HL-60 (cell line): ENCODE data around the gene CNTN2.

Experiments used
- DNase-seq, 2 experiments: peaks; one replicate each; pipeline ENCODE4 v3.0.0-alpha.2; 2010 to 2020; ENCODE audit warnings: low read depth in 1 of 2, low spot score in 1 of 2
- H3K27ac ChIP-seq: fragments of 250-450 bp; sonication (Bioruptor Pico); replicated peaks from 2 replicates; pipeline ENCODE4 v1.5.1; 2020; ENCODE audit warnings: mild to moderate bottlenecking, moderate library complexity
- H3K27me3 ChIP-seq: fragments of 250-450 bp; sonication (Bioruptor Pico); 2 replicates; pipeline ENCODE4 v1.5.1; 2021; ENCODE audit warnings: mild to moderate bottlenecking, moderate library complexity; ENCODE audit not compliant: insufficient read depth, poor library complexity, severe bottlenecking
- H3K4me3 ChIP-seq: replicated peaks from 2 replicates; pipeline ENCODE4 v1.5.1; 2011; ENCODE audit warnings: mild to moderate bottlenecking, control low read depth, low read length; ENCODE audit not compliant: insufficient read depth
- CTCF ChIP-seq: IDR thresholded peaks from one replicate; pipeline ENCODE4 v1.5.1; 2011; ENCODE audit warnings: low read length, control low read depth, inconsistent platforms; ENCODE audit not compliant: insufficient read depth
- GABPA ChIP-seq: IDR thresholded peaks from 2 replicates; pipeline ENCODE4 v1.6.1; 2012; ENCODE audit warnings: low read depth
- POLR2AphosphoS5 ChIP-seq: IDR thresholded peaks from 2 replicates; pipeline ENCODE4 v1.6.1; 2012; ENCODE audit warnings: low read depth
- SPI1 ChIP-seq: IDR thresholded peaks from 2 replicates; pipeline ENCODE4 v1.6.1; 2012; ENCODE audit warnings: low read depth, mild to moderate bottlenecking, borderline replicate concordance
- TF ChIP-seq, protein P1 (sequence below): IDR thresholded peaks from 2 replicates; pipeline ENCODE4 v1.6.1; 2012; ENCODE audit warnings: low read depth; ENCODE audit not compliant: insufficient replicate concordance

Gene CNTN2

DNA sequence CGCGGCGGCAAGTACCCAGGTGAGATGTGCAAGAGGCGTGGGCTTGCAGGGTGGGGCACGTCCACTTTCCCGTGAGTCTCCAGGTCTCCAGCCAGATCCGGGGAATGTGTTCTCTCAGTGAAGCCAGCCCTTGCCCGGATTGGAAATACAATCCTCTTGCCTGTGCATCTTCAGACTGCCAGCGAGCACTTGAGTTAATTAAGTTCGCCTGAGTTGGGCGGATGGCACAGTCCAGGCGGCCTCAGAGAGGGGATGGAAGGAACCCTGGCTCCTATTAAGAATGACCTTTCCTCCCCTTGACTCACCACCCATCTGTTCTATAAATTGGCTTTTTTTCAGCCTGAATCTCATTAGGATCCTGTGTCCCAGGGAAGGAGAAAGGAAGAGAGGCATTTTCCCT is 33.3 kb upstream of the CNTN2 start:
- Histone ChIP-seq H3K4me3 (no peak overlapping the region), H3K27ac (no peak overlapping the region), H3K27me3 (no peaks in the 10 kb centered on the region)
- no peak for TF ChIP-seq POLR2AphosphoS5
- no peak for TF ChIP-seq CTCF
- no peak for TF ChIP-seq SPI1
- TF ChIP-seq GABPA = no peak
- TF ChIP-seq, protein P1, sequence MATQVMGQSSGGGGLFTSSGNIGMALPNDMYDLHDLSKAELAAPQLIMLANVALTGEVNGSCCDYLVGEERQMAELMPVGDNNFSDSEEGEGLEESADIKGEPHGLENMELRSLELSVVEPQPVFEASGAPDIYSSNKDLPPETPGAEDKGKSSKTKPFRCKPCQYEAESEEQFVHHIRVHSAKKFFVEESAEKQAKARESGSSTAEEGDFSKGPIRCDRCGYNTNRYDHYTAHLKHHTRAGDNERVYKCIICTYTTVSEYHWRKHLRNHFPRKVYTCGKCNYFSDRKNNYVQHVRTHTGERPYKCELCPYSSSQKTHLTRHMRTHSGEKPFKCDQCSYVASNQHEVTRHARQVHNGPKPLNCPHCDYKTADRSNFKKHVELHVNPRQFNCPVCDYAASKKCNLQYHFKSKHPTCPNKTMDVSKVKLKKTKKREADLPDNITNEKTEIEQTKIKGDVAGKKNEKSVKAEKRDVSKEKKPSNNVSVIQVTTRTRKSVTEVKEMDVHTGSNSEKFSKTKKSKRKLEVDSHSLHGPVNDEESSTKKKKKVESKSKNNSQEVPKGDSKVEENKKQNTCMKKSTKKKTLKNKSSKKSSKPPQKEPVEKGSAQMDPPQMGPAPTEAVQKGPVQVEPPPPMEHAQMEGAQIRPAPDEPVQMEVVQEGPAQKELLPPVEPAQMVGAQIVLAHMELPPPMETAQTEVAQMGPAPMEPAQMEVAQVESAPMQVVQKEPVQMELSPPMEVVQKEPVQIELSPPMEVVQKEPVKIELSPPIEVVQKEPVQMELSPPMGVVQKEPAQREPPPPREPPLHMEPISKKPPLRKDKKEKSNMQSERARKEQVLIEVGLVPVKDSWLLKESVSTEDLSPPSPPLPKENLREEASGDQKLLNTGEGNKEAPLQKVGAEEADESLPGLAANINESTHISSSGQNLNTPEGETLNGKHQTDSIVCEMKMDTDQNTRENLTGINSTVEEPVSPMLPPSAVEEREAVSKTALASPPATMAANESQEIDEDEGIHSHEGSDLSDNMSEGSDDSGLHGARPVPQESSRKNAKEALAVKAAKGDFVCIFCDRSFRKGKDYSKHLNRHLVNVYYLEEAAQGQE = no peak
- DNase-seq = no peak

DNA sequence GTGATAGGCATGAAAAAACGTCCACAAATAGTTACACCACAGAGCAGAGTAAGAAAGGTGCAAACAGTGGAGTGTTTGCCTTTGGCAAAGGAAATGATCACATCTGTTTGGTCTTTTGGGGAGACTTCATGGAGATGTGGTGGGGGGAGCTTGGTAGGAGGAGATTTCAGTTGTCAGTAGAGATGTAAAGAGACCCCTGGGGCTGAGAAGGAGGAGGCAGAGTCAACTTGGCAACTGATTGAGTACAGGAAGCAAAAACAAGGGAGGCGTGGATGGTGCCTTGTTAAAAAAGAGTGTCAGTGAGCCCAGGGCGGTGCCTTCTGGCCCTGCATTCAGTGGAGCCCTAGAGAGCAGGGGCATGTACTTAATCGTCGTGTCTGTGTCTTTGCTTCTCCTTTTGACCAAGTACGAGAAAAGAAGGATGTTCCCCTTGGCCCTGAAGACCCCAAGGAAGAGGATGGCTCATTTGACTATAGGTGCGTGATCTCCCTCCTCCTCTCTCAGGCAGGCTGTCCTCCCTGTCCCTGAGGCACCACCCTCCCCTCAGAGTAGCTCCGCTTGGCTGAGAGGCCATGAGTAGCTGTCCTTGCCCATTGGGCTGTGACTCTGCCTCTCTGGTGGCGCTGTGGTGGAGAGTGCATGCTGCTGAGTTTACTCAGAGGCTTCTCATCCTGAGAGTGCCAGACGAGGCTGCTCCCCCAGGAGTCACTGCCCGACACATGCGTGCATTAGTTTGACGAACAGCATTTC is 30.4 kb upstream of the CNTN2 start:
- no peaks in the 10 kb centered on the region for H3K27me3 ChIP-seq
- no peak overlapping the region for H3K4me3 ChIP-seq
- no peak overlapping the region for H3K27ac ChIP-seq
- DNase-seq = no peak
- TF ChIP-seq SPI1 (no peak), CTCF (no peak), GABPA (no peak), POLR2AphosphoS5 (no peak)
- TF ChIP-seq, protein P1 = no peak

- TF ChIP-seq SPI1 (no peak), POLR2AphosphoS5 (no peak), CTCF (no peak), GABPA (no peak)
- TF ChIP-seq, protein P1 = no peak
- no peaks in the 10 kb centered on the region for H3K27me3 ChIP-seq
- peak in 1 of 2 experiments; percentile 19 for DNase-seq
- H3K4me3 ChIP-seq = no peak overlapping the region
- no peak overlapping the region for H3K27ac ChIP-seq
Observed at GRCh38 chr1:205013683-205014367, 29.2 kb upstream of the CNTN2 start.
